Mesodermal cell (in vitro differentiated cells): ENCODE results near the gene NRXN2.

Experiments
- H3K27ac ChIP-seq: 2 replicates; pipeline ENCODE4 v1.7.0; 2013; ENCODE audit warnings: mild to moderate bottlenecking, low read depth, low read length, moderate library complexity; ENCODE audit not compliant: severe bottlenecking
- H3K36me3 ChIP-seq: 2 replicates; pipeline ENCODE4 v1.7.1; 2013; ENCODE audit warnings: mild to moderate bottlenecking, low read length, moderate library complexity; ENCODE audit not compliant: control insufficient read depth, insufficient read depth
- H3K4me1 ChIP-seq: one replicate; pipeline ENCODE4 v1.7.1; 2013; ENCODE audit warnings: mild to moderate bottlenecking, low read length; ENCODE audit not compliant: insufficient read depth, control insufficient read depth, poor library complexity, severe bottlenecking
- H3K4me3 ChIP-seq: 2 replicates; pipeline ENCODE4 v1.7.0; 2013; ENCODE audit warnings: low read length, control low read depth, mild to moderate bottlenecking; ENCODE audit not compliant: insufficient read depth, poor library complexity, severe bottlenecking; ENCODE audit errors: extremely low read depth
- H3K9me3 ChIP-seq: 2 replicates; pipeline ENCODE4 v1.7.1; 2013; ENCODE audit warnings: mild to moderate bottlenecking, low read length, moderate library complexity; ENCODE audit not compliant: control insufficient read depth
- WGBS, 2 experiments: methylation state at CpG; one replicate each; pipeline ENCODE4 v1.1.5; 2013; ENCODE audit warnings: missing lambda C conversion rate in 2 of 2; ENCODE audit not compliant: insufficient coverage in 2 of 2; 5-methylcytosine and 5-hydroxymethylcytosine counted together

NRXN2 gene

DNA sequence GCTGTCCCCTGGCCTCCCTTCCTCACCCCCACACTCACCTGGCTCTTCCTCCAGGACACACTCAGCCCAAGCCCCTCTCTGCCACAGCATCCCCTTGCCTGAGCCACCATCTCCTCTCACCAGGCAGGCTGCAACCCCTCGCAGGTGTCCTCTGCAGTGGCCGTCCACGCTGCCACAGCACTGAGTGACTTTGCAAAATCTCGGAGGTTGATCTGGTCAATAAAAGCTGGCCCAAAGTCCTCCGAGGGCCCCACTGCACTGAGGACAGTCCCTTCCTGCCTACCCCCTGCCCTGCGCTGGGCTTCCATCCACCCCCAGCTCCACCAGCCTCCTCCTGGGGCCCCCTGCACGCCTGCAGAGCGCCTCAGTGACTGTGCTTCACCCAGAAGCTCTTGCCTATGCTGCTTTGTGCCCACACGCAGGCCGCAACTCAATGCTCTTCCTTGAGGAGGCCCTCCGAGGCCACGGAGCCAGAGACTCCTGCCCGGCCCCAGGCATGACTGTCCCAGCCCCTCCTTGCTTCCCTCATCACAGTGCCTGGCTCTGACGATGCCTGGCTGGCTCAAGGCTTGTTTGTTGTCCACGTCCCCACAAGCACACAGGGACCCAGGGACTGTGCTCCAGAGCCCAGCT lies 162.7 kb downstream of the NRXN2 start:
- H3K9me3 ChIP-seq: no peaks in the 10 kb centered on the region
- 70% methylated on average over 15 of the region's 15 CpGs for WGBS, 2 experiments
- no peaks in the 10 kb centered on the region for H3K36me3 ChIP-seq
- peaks cover 23% of the 10 kb centered on the region for H3K4me1 ChIP-seq
- no peak overlapping the region for H3K27ac ChIP-seq
- no peak overlapping the region for H3K4me3 ChIP-seq

- H3K4me1 ChIP-seq: peaks cover 31% of the 10 kb centered on the region
- WGBS, 2 experiments: 71 to 74% methylated on average over 15 to 16 of the region's 19 CpGs
- H3K36me3 ChIP-seq: no peaks in the 10 kb centered on the region
- no peak overlapping the region for H3K27ac ChIP-seq
- H3K9me3 ChIP-seq: no peaks in the 10 kb centered on the region
- H3K4me3 ChIP-seq: no peak overlapping the region
Observed at GRCh38 chr11:64559351-64560138, 163.5 kb downstream of the NRXN2 start.

- Histone ChIP-seq H3K4me1 (peaks cover 37% of the 10 kb centered on the region), H3K9me3 (no peaks in the 10 kb centered on the region), H3K36me3 (no peaks in the 10 kb centered on the region), H3K4me3 (no peak overlapping the region), H3K27ac (no peak overlapping the region)
- WGBS, 2 experiments: 86 to 91% methylated on average over 7 to 9 of the region's 9 CpGs
Observed at GRCh38 chr11:64558869-64559268, 164.1 kb downstream of the NRXN2 start.

DNA sequence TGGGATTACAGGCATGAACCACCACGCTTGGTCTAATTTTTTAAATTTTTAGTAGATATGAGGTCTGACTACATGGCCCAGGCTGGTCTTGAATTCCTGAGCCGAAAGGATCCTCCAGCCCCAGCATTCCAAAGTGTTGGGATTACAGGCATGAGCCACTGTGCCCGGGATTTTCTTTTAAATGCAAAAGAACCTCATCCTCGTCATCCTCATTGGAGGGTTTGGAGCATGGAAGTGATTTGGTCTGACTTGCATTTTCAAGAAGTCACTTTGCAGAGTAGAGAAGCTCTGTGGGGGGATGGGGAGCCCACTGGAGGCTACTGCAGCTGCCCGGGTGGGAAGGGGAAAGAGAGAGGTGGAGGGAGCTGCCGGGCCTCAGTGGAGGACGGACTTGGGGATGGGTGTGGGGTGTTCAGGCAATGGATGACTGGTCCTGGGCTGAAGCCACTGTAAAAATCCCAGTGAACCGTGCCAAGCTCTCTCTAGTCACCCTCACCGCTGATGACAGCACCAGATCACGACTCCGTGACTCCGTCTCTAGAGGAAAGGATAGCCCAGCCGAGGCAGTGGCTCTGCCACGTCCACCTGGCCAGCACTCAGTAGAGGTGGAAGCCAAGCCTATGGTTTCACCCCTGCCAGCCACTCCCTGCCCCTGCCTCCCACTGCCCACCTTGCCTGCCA lies 164.8 kb downstream of the NRXN2 start:
- Histone ChIP-seq H3K36me3 (no peaks in the 10 kb centered on the region), H3K4me1 (peaks cover 41% of the 10 kb centered on the region), H3K27ac (no peak overlapping the region), H3K9me3 (no peaks in the 10 kb centered on the region), H3K4me3 (no peak overlapping the region)
- 67 to 70% methylated on average over 10 to 13 of the region's 14 CpGs for WGBS, 2 experiments

- no peaks in the 10 kb centered on the region for H3K36me3 ChIP-seq
- WGBS, 2 experiments: 92 to 96% methylated on average over 11 to 12 of the region's 12 CpGs
- no peak overlapping the region for H3K4me3 ChIP-seq
- no peaks in the 10 kb centered on the region for H3K9me3 ChIP-seq
- peaks cover 41% of the 10 kb centered on the region for H3K4me1 ChIP-seq
- H3K27ac ChIP-seq: no peak overlapping the region
Observed at GRCh38 chr11:64556721-64557250, 166.2 kb downstream of the NRXN2 start.
